Common myeloid progenitor, CD34-positive (primary cell): ENCODE data around the gene PHKB.

ENCODE experiments used
- CTCF ChIA-PET: fragments of 350-600 bp; sonication (Branson Sonifier 250); formaldehyde crosslinking; loops from one replicate; lab custom pipeline; 2021; ENCODE audit warnings: antibody characterized with exemption; lab: Charles Lee
- POLR2A ChIA-PET: fragments of 350-600 bp; sonication (Branson Sonifier 250); formaldehyde crosslinking; loops from one replicate; lab custom pipeline; 2021; ENCODE audit warnings: antibody characterized with exemption; lab: Charles Lee
- DNase-seq, 3 donors: peaks; one replicate each; pipeline versions ENCODE4 v3.0.0 to v3.0.0-alpha.2; 2013
- H3K27ac ChIP-seq, 2 experiments: 1 replicate in 1 of 2; 2 replicates in 1 of 2; pipeline ENCODE4 v1.7.0; 2013; ENCODE audit warnings: inconsistent platforms in 2 of 2, low read length in 2 of 2, mild to moderate bottlenecking in 2 of 2, low read depth in 1 of 2, moderate library complexity in 1 of 2; ENCODE audit not compliant: severe bottlenecking in 2 of 2, insufficient read depth in 1 of 2, poor library complexity in 1 of 2
- H3K27me3 ChIP-seq, 5 experiments: replicated peaks in 2 of 5; 1 replicate in 3 of 5; 2 replicates in 2 of 5; pipeline versions ENCODE4 v1.6.1 to v1.7.0; 2013; ENCODE audit warnings: low read length in 4 of 5, mild to moderate bottlenecking in 2 of 5, moderate library complexity in 2 of 5, inconsistent platforms in 1 of 5; ENCODE audit not compliant: insufficient read depth in 5 of 5, control insufficient read depth in 4 of 5
- H3K36me3 ChIP-seq, 4 experiments: 1 replicate in 2 of 4; 2 replicates in 2 of 4; pipeline versions ENCODE4 v1.6.1 to v1.7.0; 2013; ENCODE audit warnings: low read length in 3 of 4, control low read depth in 1 of 4, mild to moderate bottlenecking in 1 of 4; ENCODE audit not compliant: control insufficient read depth in 4 of 4, insufficient read depth in 4 of 4
- H3K4me1 ChIP-seq, 4 experiments: 1 replicate in 3 of 4; 2 replicates in 1 of 4; pipeline versions ENCODE4 v1.6.1 to v1.7.1; 2013; ENCODE audit warnings: low read length in 3 of 4, mild to moderate bottlenecking in 3 of 4, control low read depth in 1 of 4, inconsistent platforms in 1 of 4, moderate library complexity in 1 of 4; ENCODE audit not compliant: control insufficient read depth in 4 of 4, insufficient read depth in 4 of 4; ENCODE audit errors: control extremely low read depth in 1 of 4
- H3K4me3 ChIP-seq, 7 experiments: 1 replicate in 4 of 7; 2 replicates in 3 of 7; pipeline versions ENCODE4 v1.5.1 to v1.7.0; 2013; ENCODE audit warnings: mild to moderate bottlenecking in 7 of 7, low read length in 6 of 7, moderate library complexity in 6 of 7, inconsistent platforms in 2 of 7, low read depth in 2 of 7, control low read depth in 1 of 7; ENCODE audit not compliant: insufficient read depth in 4 of 7, control insufficient read depth in 1 of 7; ENCODE audit errors: extremely low read depth in 1 of 7
- H3K9me3 ChIP-seq, 5 experiments: 1 replicate in 4 of 5; 2 replicates in 1 of 5; pipeline versions ENCODE4 v1.6.1 to v1.7.1; 2013; ENCODE audit warnings: low read length in 4 of 5, mild to moderate bottlenecking in 2 of 5, inconsistent platforms in 1 of 5, low read depth in 1 of 5, moderate library complexity in 1 of 5; ENCODE audit not compliant: control insufficient read depth in 4 of 5, insufficient read depth in 2 of 5; ENCODE audit errors: control extremely low read depth in 1 of 5
- WGBS: methylation state at CpG from one replicate; pipeline ENCODE4 v1.1.5; 2013; ENCODE audit not compliant: insufficient coverage; 5-methylcytosine and 5-hydroxymethylcytosine counted together

Gene PHKB

GRCh38 chr16:47636501-47637099 is 175.5 kb downstream of the PHKB start:
- no peaks in the 10 kb centered on the region for H3K4me1 ChIP-seq
- H3K27ac ChIP-seq, result no peak overlapping the region
- 97% methylated on average over 13 of the region's 13 CpGs for WGBS
- no peak overlapping the region for H3K4me3 ChIP-seq
- H3K9me3 ChIP-seq, result no peaks in the 10 kb centered on the region
- POLR2A ChIA-PET, result no interaction called here
- H3K36me3 ChIP-seq, result peaks cover 6 to 33% (median 16%) of the 10 kb centered on the region in 4 experiments
- CTCF ChIA-PET, result no interaction called here
- H3K27me3 ChIP-seq, result no peaks in the 10 kb centered on the region
- DNase-seq, result no peak

- ChIA-PET CTCF (no interaction called here), POLR2A (interaction anchor here (0.8 kb wide), 1 partner anchor 11 kb away, joined by 4 read pairs; no protein-coding TSS in a partner anchor)
- no peak for DNase-seq
- Histone ChIP-seq H3K4me3 (no peak overlapping the region), H3K36me3 (peaks cover 6 to 36% (median 19%) of the 10 kb centered on the region in 4 experiments), H3K4me1 (peaks cover 0 to 5% (median 4%) of the 10 kb centered on the region in 4 experiments), H3K27ac (no peak overlapping the region), H3K9me3 (no peaks in the 10 kb centered on the region), H3K27me3 (no peaks in the 10 kb centered on the region)
- no CpG with 5 or more reads among the region's 1 CpG for WGBS
Observed at GRCh38 chr16:47638175-47638574, 177.0 kb downstream of the PHKB start.

GRCh38 chr16:47640661-47641060 is 179.5 kb downstream of the PHKB start:
- POLR2A ChIA-PET, result no interaction called here
- H3K27ac ChIP-seq, result no peak overlapping the region
- peaks cover 5 to 21% (median 17%) of the 10 kb centered on the region in 4 experiments for H3K4me1 ChIP-seq
- H3K27me3 ChIP-seq, result no peaks in the 10 kb centered on the region
- H3K36me3 ChIP-seq, result peaks cover 0 to 24% (median 12%) of the 10 kb centered on the region in 4 experiments
- CTCF ChIA-PET, result no interaction called here
- WGBS, result no CpG with 5 or more reads among the region's 3 CpGs
- no peaks in the 10 kb centered on the region for H3K9me3 ChIP-seq
- no peak overlapping the region for H3K4me3 ChIP-seq
- DNase-seq, result no peak

GRCh38 chr16:47643323-47644000 is 182.3 kb downstream of the PHKB start:
- H3K4me1 ChIP-seq, result peaks cover 5 to 21% (median 17%) of the 10 kb centered on the region in 4 experiments
- H3K27ac ChIP-seq, result peak overlapping the region in 1 of 2 experiments; percentile 20
- H3K9me3 ChIP-seq, result no peaks in the 10 kb centered on the region
- no peak overlapping the region for H3K4me3 ChIP-seq
- H3K27me3 ChIP-seq, result no peaks in the 10 kb centered on the region
- peak; percentile 18 to 83 (median 72) for DNase-seq
- 52% methylated on average over 3 of the region's 4 CpGs for WGBS
- POLR2A ChIA-PET, result no interaction called here
- peaks cover 0 to 13% (median 6%) of the 10 kb centered on the region in 4 experiments for H3K36me3 ChIP-seq
- CTCF ChIA-PET, result no interaction called here

GRCh38 chr16:47644166-47644565 is 183.0 kb downstream of the PHKB start:
- H3K27ac ChIP-seq, result peak overlapping the region in 1 of 2 experiments; percentile 20
- H3K4me3 ChIP-seq, result peak overlapping the region in 2 of 7 experiments; percentile 33 to 39
- H3K27me3 ChIP-seq, result no peaks in the 10 kb centered on the region
- ChIA-PET CTCF (no interaction called here), POLR2A (interaction anchor here (0.7 kb wide), 1 partner anchor 17 kb away, joined by 4 read pairs; no protein-coding TSS in a partner anchor)
- WGBS, result 20% methylated on average over 1 of the region's 2 CpGs
- no peaks in the 10 kb centered on the region for H3K9me3 ChIP-seq
- DNase-seq, result peak in 2 of 3 donors; percentile 39 to 42
- H3K36me3 ChIP-seq, result peaks cover 0 to 13% (median 9%) of the 10 kb centered on the region in 4 experiments
- peaks cover 5 to 21% (median 17%) of the 10 kb centered on the region in 4 experiments for H3K4me1 ChIP-seq

- POLR2A ChIA-PET, result interaction anchor here (0.7 kb wide), 1 partner anchor 18 kb away, joined by 4 read pairs; no protein-coding TSS in a partner anchor
- Histone ChIP-seq H3K27me3 (no peaks in the 10 kb centered on the region), H3K36me3 (peaks cover 0 to 13% (median 9%) of the 10 kb centered on the region in 4 experiments), H3K9me3 (no peaks in the 10 kb centered on the region), H3K4me1 (peaks cover 5 to 21% (median 17%) of the 10 kb centered on the region in 4 experiments), H3K4me3 (peak overlapping the region in 1 of 7 experiments; percentile 39), H3K27ac (no peak overlapping the region)
- peak in 2 of 3 donors; percentile 8 to 13 for DNase-seq
- CTCF ChIA-PET, result no interaction called here
Observed at GRCh38 chr16:47644661-47645060, 183.5 kb downstream of the PHKB start.

- POLR2A ChIA-PET, result no interaction called here
- H3K27me3 ChIP-seq, result no peaks in the 10 kb centered on the region
- H3K27ac ChIP-seq, result no peak overlapping the region
- H3K4me3 ChIP-seq, result no peak overlapping the region
- peaks cover 5 to 23% (median 17%) of the 10 kb centered on the region in 4 experiments for H3K36me3 ChIP-seq
- CTCF ChIA-PET, result interaction anchor here (1.0 kb wide), 1 partner anchor 15 kb away, joined by 3 read pairs; no protein-coding TSS in a partner anchor
- WGBS, result 100% methylated on average over 2 of the region's 4 CpGs
- no peak for DNase-seq
- peaks cover 5 to 21% (median 17%) of the 10 kb centered on the region in 4 experiments for H3K4me1 ChIP-seq
- H3K9me3 ChIP-seq, result no peaks in the 10 kb centered on the region
Observed at GRCh38 chr16:47646914-47647313, 185.8 kb downstream of the PHKB start.
